Neural progenitor cell (in vitro differentiated cells): ENCODE data around the gene MYL7.

ENCODE experiments used
- EZH2 ChIP-seq: fragments of 200-600 bp; sonication (generic); IDR thresholded peaks from 2 replicates; pipeline ENCODE4 v1.6.1; 2017; ENCODE audit warnings: antibody characterized with exemption, mild to moderate bottlenecking, moderate library complexity
- EZH2phosphoT487 ChIP-seq: fragments of 200-600 bp; sonication (generic); IDR thresholded peaks from 2 replicates; pipeline ENCODE4 v1.6.1; 2017; ENCODE audit warnings: antibody characterized with exemption

DNA sequence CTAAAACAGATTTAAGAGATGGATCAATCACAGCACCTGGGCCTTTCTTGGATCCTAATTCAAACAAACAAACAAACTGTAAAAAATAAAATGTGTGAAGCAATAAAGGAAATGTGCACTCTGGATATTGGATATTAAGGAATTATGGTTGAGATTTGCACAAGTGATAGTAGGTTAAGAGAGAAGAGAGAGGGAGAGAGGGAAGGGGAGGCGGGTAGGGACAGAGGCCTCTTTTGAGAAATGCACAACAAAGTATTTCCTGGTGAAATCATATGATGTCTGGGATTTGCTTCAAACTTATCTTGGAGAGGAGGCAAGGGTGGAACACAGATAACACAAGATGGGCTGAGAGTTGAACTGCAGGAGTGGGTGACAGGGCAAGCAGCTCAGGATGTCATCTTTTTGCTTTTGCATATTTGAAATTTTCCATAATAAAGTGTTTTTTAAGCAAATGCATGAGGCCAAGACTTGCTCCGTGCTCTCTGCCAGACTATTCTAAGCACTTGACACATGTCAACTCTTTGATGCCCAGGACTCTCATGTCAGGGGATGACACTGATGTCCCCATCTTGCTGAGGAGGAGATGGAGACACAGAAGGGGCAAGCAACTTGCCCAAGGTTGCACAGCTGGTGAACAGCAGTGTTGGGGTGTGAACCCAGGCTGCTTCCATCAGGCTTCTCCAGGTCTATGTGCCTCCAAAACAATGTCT, 46.1 kb downstream of the MYL7 start:
- no peak for TF ChIP-seq EZH2phosphoT487
- no peak for TF ChIP-seq EZH2
